SU-DHL-6 (cell line): ENCODE data around the gene RGS13.

Experiments used
- CTCF ChIP-seq: fragments of 200-600 bp; sonication (generic); IDR thresholded peaks from one replicate; pipeline ENCODE4 v1.5.1; 2017; ENCODE audit warnings: antibody characterized with exemption, mild to moderate bottlenecking, low read length, moderate library complexity; ENCODE audit not compliant: insufficient read depth, poor library complexity, severe bottlenecking
- EZH2phosphoT487 ChIP-seq: fragments of 200-600 bp; sonication (generic), shearing (Covaris generic); conservative IDR thresholded peaks from 2 replicates; pipeline ENCODE4 v1.6.1; 2018; ENCODE audit warnings: mild to moderate bottlenecking, antibody characterized with exemption, low read length, moderate library complexity, mixed read lengths

GRCh38 chr1:192707978-192708547, 72.1 kb downstream of the RGS13 start:
- TF ChIP-seq CTCF (no peak), EZH2phosphoT487 (no peak)
